HEK293T (cell line): ENCODE results near the gene KMT2B.

Source experiments
- CTCF ChIA-PET: fragments of 350-600 bp; formaldehyde crosslinking; extraction: SDS; loops from one replicate; lab custom pipeline; 2021; ENCODE audit warnings: antibody characterized with exemption, inconsistent platforms; lab: Yijun Ruan, JAX
- POLR2A ChIA-PET: fragments of 350-600 bp; formaldehyde crosslinking; extraction: SDS; loops from one replicate; lab custom pipeline; 2020; ENCODE audit warnings: antibody characterized with exemption, inconsistent platforms; lab: Yijun Ruan, JAX
- DNase-seq: peaks from one replicate; pipeline ENCODE4 v3.0.0; 2012; ENCODE audit warnings: mixed read lengths; ENCODE audit errors: extremely low spot score
- ARNT ChIP-seq: fragments of 450-650 bp; IDR thresholded peaks from 2 replicates; pipeline ENCODE4 v1.6.1; 2017; ENCODE audit warnings: mild to moderate bottlenecking
- BHLHE40 ChIP-seq: fragments of 450-650 bp; IDR thresholded peaks from 2 replicates; pipeline ENCODE4 v1.6.1; 2016; ENCODE audit warnings: mild to moderate bottlenecking, moderate library complexity, borderline replicate concordance
- CTBP1 ChIP-seq: fragments of 450-650 bp; IDR thresholded peaks from 2 replicates; pipeline ENCODE4 v1.6.1; 2016; ENCODE audit warnings: borderline replicate concordance
- ELF4 ChIP-seq: fragments of 450-650 bp; IDR thresholded peaks from 2 replicates; pipeline ENCODE4 v1.6.1; 2017; ENCODE audit warnings: antibody characterized with exemption
- FOXA1 ChIP-seq: fragments of 450-650 bp; IDR thresholded peaks from 2 replicates; pipeline ENCODE4 v1.6.1; 2016; ENCODE audit warnings: mild to moderate bottlenecking
- FOXK2 ChIP-seq: fragments of 450-650 bp; IDR thresholded peaks from 2 replicates; pipeline ENCODE4 v1.6.1; 2016; ENCODE audit warnings: mild to moderate bottlenecking
- FOXM1 ChIP-seq: fragments of 450-650 bp; IDR thresholded peaks from 2 replicates; pipeline ENCODE4 v1.6.1; 2017; ENCODE audit warnings: mild to moderate bottlenecking, borderline replicate concordance
- HDGF ChIP-seq: fragments of 450-650 bp; IDR thresholded peaks from 2 replicates; pipeline ENCODE4 v1.6.1; 2017; ENCODE audit warnings: antibody characterized with exemption, borderline replicate concordance
- L3MBTL2 ChIP-seq: fragments of 450-650 bp; conservative IDR thresholded peaks from 2 replicates; pipeline ENCODE4 v1.6.1; 2016; ENCODE audit warnings: mild to moderate bottlenecking
- LEF1 ChIP-seq: fragments of 450-650 bp; IDR thresholded peaks from 2 replicates; pipeline ENCODE4 v1.6.1; 2017; ENCODE audit warnings: mild to moderate bottlenecking, borderline replicate concordance
- NFRKB ChIP-seq: fragments of 450-650 bp; IDR thresholded peaks from 2 replicates; pipeline ENCODE4 v1.6.1; 2016; ENCODE audit warnings: mild to moderate bottlenecking, moderate library complexity
- PKNOX1 ChIP-seq: fragments of 450-650 bp; IDR thresholded peaks from 2 replicates; pipeline ENCODE4 v1.6.1; 2016
- SP1 ChIP-seq: fragments of 450-650 bp; IDR thresholded peaks from 2 replicates; pipeline ENCODE4 v1.6.1; 2017
- SUZ12 ChIP-seq: fragments of 450-650 bp; IDR thresholded peaks from 2 replicates; pipeline ENCODE4 v1.6.1; 2016; ENCODE audit warnings: mild to moderate bottlenecking
- TARDBP ChIP-seq: fragments of 450-650 bp; IDR thresholded peaks from 2 replicates; pipeline ENCODE4 v1.6.1; 2016
- ZNF384 ChIP-seq: fragments of 450-650 bp; IDR thresholded peaks from 2 replicates; pipeline ENCODE4 v1.6.1; 2016

KMT2B gene

GRCh38 chr19:35717665-35718344 is at the start of gene KMT2B:
Gene KMT2B (plus strand): TSS chr19:35718003. CDS start chr19:35718019, 16 bp downstream.
- CTCF ChIA-PET, result no interaction called here
- no peak for TF ChIP-seq TARDBP
- TF ChIP-seq FOXM1, result no peak
- TF ChIP-seq SUZ12, result no peak
- TF ChIP-seq ELF4, result no peak
- TF ChIP-seq CTBP1, result no peak
- no peak for TF ChIP-seq FOXK2
- no peak for TF ChIP-seq FOXA1
- no peak for TF ChIP-seq BHLHE40
- TF ChIP-seq SP1, result no peak
- no peak for TF ChIP-seq L3MBTL2
- no peak for TF ChIP-seq ZNF384
- no peak for TF ChIP-seq NFRKB
- TF ChIP-seq PKNOX1, result no peak
- TF ChIP-seq ARNT, result no peak
- no peak for TF ChIP-seq LEF1
- TF ChIP-seq HDGF, result no peak
- POLR2A ChIA-PET, result interaction anchor here (1.3 to 1.5 kb wide), 2 partner anchors 23 to 31 kb away, joined by 6 to 9 read pairs; partner anchors contain the start of gene LIN37
- DNase-seq, result peak; percentile 96

GRCh38 chr19:35669566-35669965 is 48.2 kb upstream of the KMT2B start:
- ChIA-PET CTCF (interaction anchor here (0.6 kb wide), 1 partner anchor 147 kb away, joined by 3 read pairs; no protein-coding TSS in a partner anchor), POLR2A (interaction anchor here (0.6 to 1.3 kb wide), 3 partner anchors 22 to 159 kb away, joined by 3 to 4 read pairs (median 3); partner anchors contain the start of gene COX6B1)
- no peak for DNase-seq
- TF ChIP-seq CTBP1 (no peak), FOXA1 (no peak)

GRCh38 chr19:35669974-35670373 is 47.8 kb upstream of the KMT2B start:
- POLR2A ChIA-PET, result no interaction called here
- TF ChIP-seq ZNF384 (no peak), FOXM1 (no peak), ELF4 (no peak), SUZ12 (no peak), SP1 (no peak), PKNOX1 (no peak), CTBP1 (no peak), FOXK2 (no peak), FOXA1 (no peak), ARNT (no peak), TARDBP (no peak), HDGF (no peak)
- no peak for DNase-seq
- CTCF ChIA-PET, result interaction anchor here (0.6 kb wide), 1 partner anchor 148 kb away, joined by 3 read pairs; no protein-coding TSS in a partner anchor

- ChIA-PET CTCF (no interaction called here), POLR2A (interaction anchor here (2.1 kb wide), 1 partner anchor 22 kb away, joined by 9 read pairs; the partner anchor contains the start of gene COX6B1)
- TF ChIP-seq CTBP1 (no peak), PKNOX1 (no peak), LEF1 (no peak), FOXA1 (no peak), ZNF384 (no peak), ELF4 (no peak), SP1 (no peak), L3MBTL2 (no peak), BHLHE40 (no peak), HDGF (no peak), NFRKB (no peak)
- no peak for DNase-seq
These were observed 47.1 kb upstream of the KMT2B start for GRCh38 chr19:35670686-35671085.

- POLR2A ChIA-PET, result interaction anchor here (2.1 kb wide), 1 partner anchor 24 kb away, joined by 9 read pairs; the partner anchor contains the start of gene COX6B1
- CTCF ChIA-PET, result no interaction called here
- DNase-seq, result no peak
- TF ChIP-seq ELF4 (no peak), FOXK2 (no peak), L3MBTL2 (no peak), TARDBP (no peak)
These were observed 46.0 kb upstream of the KMT2B start for GRCh38 chr19:35671818-35672217.

- TF ChIP-seq NFRKB (no peak), CTBP1 (no peak), PKNOX1 (no peak), ZNF384 (no peak), BHLHE40 (no peak), HDGF (no peak), ARNT (no peak), FOXM1 (no peak), LEF1 (no peak), SUZ12 (no peak), L3MBTL2 (no peak), SP1 (no peak), TARDBP (no peak), ELF4 (no peak)
- POLR2A ChIA-PET, result interaction anchor here (1.4 kb wide), 1 partner anchor 25 kb away, joined by 10 read pairs; the partner anchor contains the start of gene COX6B1
- CTCF ChIA-PET, result no interaction called here
- DNase-seq, result peak; percentile 46
These were observed 44.5 kb upstream of the KMT2B start for GRCh38 chr19:35673121-35673804.
